Thyroid gland (tissue), 4 donors: ENCODE data around the gene RAN.

ENCODE experiments used
- POLR2A ChIP-seq, 2 donors: fragments of 450-650 bp; IDR thresholded peaks; one replicate each; pipeline ENCODE4 v1.6.1; 2017; ENCODE audit warnings: antibody characterized with exemption in 2 of 2, mild to moderate bottlenecking in 2 of 2, moderate library complexity in 1 of 2
- TF ChIP-seq, protein P1 (sequence below), 6 experiments: fragments of 200-600 bp in 3 of 6; fragments of 450-650 bp in 3 of 6; sonication (generic) in 3 of 6; IDR thresholded peaks; one replicate each; pipeline ENCODE4 v1.5.1; 2016 to 2019; ENCODE audit warnings: antibody characterized with exemption in 6 of 6, mild to moderate bottlenecking in 2 of 6, inconsistent platforms in 1 of 6, moderate library complexity in 1 of 6

GRCh38 chr12:130911933-130912332, 40.1 kb downstream of the RAN start:
- TF ChIP-seq, protein P1, sequence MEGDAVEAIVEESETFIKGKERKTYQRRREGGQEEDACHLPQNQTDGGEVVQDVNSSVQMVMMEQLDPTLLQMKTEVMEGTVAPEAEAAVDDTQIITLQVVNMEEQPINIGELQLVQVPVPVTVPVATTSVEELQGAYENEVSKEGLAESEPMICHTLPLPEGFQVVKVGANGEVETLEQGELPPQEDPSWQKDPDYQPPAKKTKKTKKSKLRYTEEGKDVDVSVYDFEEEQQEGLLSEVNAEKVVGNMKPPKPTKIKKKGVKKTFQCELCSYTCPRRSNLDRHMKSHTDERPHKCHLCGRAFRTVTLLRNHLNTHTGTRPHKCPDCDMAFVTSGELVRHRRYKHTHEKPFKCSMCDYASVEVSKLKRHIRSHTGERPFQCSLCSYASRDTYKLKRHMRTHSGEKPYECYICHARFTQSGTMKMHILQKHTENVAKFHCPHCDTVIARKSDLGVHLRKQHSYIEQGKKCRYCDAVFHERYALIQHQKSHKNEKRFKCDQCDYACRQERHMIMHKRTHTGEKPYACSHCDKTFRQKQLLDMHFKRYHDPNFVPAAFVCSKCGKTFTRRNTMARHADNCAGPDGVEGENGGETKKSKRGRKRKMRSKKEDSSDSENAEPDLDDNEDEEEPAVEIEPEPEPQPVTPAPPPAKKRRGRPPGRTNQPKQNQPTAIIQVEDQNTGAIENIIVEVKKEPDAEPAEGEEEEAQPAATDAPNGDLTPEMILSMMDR (IDR thresholded peaks at IDR 0.05), result no peak
- TF ChIP-seq POLR2A (IDR thresholded peaks at IDR 0.05), result no peak
